ENCODE measurements around the gene EPB41L4B. TPM values are rescaled to one million over a fixed set of nuclear protein-coding genes. Genes with fewer than 3 reads are reported as not detected.

Gene EPB41L4B
- total and polyA plus RNA-seq, 2 of the 13 experiments (the other 11 are each of a cell fraction or from before 2014, with no cell fraction given), result 17.6 to 22.1 TPM

- peak; percentile 83 for TF ChIP-seq IKZF5 (CRISPR knock-in tag; IDR thresholded peaks at IDR 0.05)
- TF ChIP-seq, protein P1, sequence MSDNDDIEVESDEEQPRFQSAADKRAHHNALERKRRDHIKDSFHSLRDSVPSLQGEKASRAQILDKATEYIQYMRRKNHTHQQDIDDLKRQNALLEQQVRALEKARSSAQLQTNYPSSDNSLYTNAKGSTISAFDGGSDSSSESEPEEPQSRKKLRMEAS (IDR thresholded peaks at IDR 0.05), result peak; percentile 65
- TF ChIP-seq CREB3 (CRISPR knock-in tag; IDR thresholded peaks at IDR 0.05), result no peak
- TF ChIP-seq ZBTB4 (CRISPR knock-in tag; IDR thresholded peaks at IDR 0.05; ENCODE audit: borderline replicate concordance), result no peak
- TF ChIP-seq NFKBIZ (CRISPR knock-in tag; IDR thresholded peaks at IDR 0.05), result no peak
- TF ChIP-seq THAP7 (CRISPR knock-in tag; IDR thresholded peaks at IDR 0.05), result 0 out of 2 replicates have a peak, but pooled peaks have one; percentile 31
- peak; percentile 79; the same call in 1 of the 2 replicates for TF ChIP-seq HMG20A (CRISPR knock-in tag; IDR thresholded peaks at IDR 0.05; ENCODE audit: borderline replicate concordance)
- peak; percentile 65; the same call in 1 of the 2 replicates for TF ChIP-seq BCL6 (CRISPR knock-in tag; IDR thresholded peaks at IDR 0.05)
- TF ChIP-seq PITX1 (CRISPR knock-in tag; IDR thresholded peaks at IDR 0.05), result peak; percentile 70
- peak; percentile 48; the same call in 1 of the 2 replicates for TF ChIP-seq ZNF264 (CRISPR knock-in tag; IDR thresholded peaks at IDR 0.05)
- no peak for TF ChIP-seq ZNF280B (CRISPR knock-in tag; IDR thresholded peaks at IDR 0.05; ENCODE audit: borderline replicate concordance)
- peak; percentile 69 for TF ChIP-seq NFYB (CRISPR knock-in tag; IDR thresholded peaks at IDR 0.05)
- TF ChIP-seq REPIN1 (CRISPR knock-in tag; IDR thresholded peaks at IDR 0.05; ENCODE audit: borderline replicate concordance, low read depth), result peak; percentile 52; the same call in 1 of the 2 replicates
- peak; percentile 83; the same call in 1 of the 2 replicates for TF ChIP-seq ZNF292 (CRISPR knock-in tag; IDR thresholded peaks at IDR 0.05; ENCODE audit: borderline replicate concordance, low read depth)
- TF ChIP-seq ZNF350 (CRISPR knock-in tag; IDR thresholded peaks at IDR 0.05; ENCODE audit: borderline replicate concordance, low read depth), result peak; percentile 36; the same call in 1 of the 2 replicates
- TF ChIP-seq KAT8 (CRISPR knock-in tag; IDR thresholded peaks at IDR 0.05), result peak; percentile 75; the same call in 1 of the 2 replicates
- TF ChIP-seq MEIS2 (CRISPR knock-in tag; IDR thresholded peaks at IDR 0.05), result 0 out of 2 replicates have a peak, but pooled peaks have one; percentile 54
Measured at GRCh38 chr9:109307380-109308240, 13.2 kb downstream of the EPB41L4B start (continued).

All from HepG2 (cell line).